ENCODE results near the gene RERG. TPM values are rescaled to one million over a fixed set of nuclear protein-coding genes. Genes with fewer than 3 reads are reported as not detected.

The RERG gene
- total RNA-seq, 1 donor from 2014 or later: 28.6 TPM

DNA sequence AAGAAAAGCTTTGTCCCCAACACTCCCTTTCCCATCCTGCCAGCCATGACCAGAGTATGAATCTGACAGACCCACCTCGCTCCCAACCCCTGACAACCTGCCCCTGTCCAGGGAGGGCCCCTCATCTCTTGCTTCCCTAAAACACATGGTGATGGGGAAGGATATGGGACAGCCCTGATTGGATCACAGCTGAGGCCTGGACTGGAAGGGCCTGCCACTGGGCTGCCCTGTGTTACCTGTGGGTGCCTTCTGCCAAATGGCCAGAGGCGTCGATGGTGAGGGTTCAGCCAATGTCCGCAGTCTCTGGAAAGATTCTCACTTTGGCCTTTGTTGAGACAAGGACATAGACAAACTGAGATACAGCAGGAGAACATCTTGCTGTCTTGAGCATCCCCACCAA lies 13.3 kb upstream of the RERG start:
- no peaks in the 10 kb centered on the region for H3K36me3 Mint-ChIP-seq
- H3K9me3 Mint-ChIP-seq: peaks cover 8% of the 10 kb centered on the region
- H3K27ac Mint-ChIP-seq: no peak overlapping the region
- peaks cover 64% of the 10 kb centered on the region for H3K27me3 Mint-ChIP-seq (ENCODE audit: low read depth)
- TF ChIP-seq CTCF (IDR thresholded peaks at IDR 0.05; ENCODE audit: unreplicated experiment): no peak
- no peak overlapping the region for H3K4me3 Mint-ChIP-seq
- peaks cover 5% of the 10 kb centered on the region for H3K4me1 Mint-ChIP-seq
- DNase-seq (ENCODE audit: low spot score in 2 of 2, unreplicated experiment in 2 of 2): no peak

GRCh38 chr12:15234011-15234410 lies 12.8 kb upstream of the RERG start:
- no peak for TF ChIP-seq CTCF (IDR thresholded peaks at IDR 0.05; ENCODE audit: unreplicated experiment)
- peaks cover 8% of the 10 kb centered on the region for H3K9me3 Mint-ChIP-seq
- H3K27ac Mint-ChIP-seq: no peak overlapping the region
- peaks cover 64% of the 10 kb centered on the region for H3K27me3 Mint-ChIP-seq (ENCODE audit: low read depth)
- H3K36me3 Mint-ChIP-seq: no peaks in the 10 kb centered on the region
- no peak overlapping the region for H3K4me3 Mint-ChIP-seq
- peaks cover 5% of the 10 kb centered on the region for H3K4me1 Mint-ChIP-seq
- DNase-seq (ENCODE audit: low spot score in 2 of 2, unreplicated experiment in 2 of 2): no peak

DNA sequence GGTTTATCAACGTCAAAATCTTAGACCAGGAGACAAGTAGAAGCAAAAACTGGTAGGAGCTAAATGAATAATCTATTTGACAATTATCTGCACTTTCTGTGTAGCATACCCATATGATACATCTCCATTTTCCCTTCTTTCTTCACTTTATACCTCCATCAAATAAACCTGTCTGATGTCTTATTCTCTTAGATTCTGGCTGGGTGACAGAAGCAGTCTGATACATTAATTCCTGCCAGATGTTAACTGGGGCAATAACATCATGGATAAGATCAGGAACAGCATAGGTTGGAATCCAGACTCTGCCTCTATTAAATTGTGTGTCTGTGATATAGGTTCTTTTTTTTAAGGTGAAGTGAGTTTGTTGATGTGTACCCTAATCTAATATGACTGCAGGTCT lies 11.7 kb upstream of the RERG start:
- DNase-seq (ENCODE audit: low spot score in 2 of 2, unreplicated experiment in 2 of 2): no peak
- H3K27ac Mint-ChIP-seq: no peak overlapping the region
- TF ChIP-seq CTCF (IDR thresholded peaks at IDR 0.05; ENCODE audit: unreplicated experiment): no peak
- peaks cover 5% of the 10 kb centered on the region for H3K4me1 Mint-ChIP-seq
- H3K9me3 Mint-ChIP-seq: peaks cover 8% of the 10 kb centered on the region
- H3K36me3 Mint-ChIP-seq: no peaks in the 10 kb centered on the region
- H3K27me3 Mint-ChIP-seq (ENCODE audit: low read depth): peaks cover 57% of the 10 kb centered on the region
- no peak overlapping the region for H3K4me3 Mint-ChIP-seq

DNA sequence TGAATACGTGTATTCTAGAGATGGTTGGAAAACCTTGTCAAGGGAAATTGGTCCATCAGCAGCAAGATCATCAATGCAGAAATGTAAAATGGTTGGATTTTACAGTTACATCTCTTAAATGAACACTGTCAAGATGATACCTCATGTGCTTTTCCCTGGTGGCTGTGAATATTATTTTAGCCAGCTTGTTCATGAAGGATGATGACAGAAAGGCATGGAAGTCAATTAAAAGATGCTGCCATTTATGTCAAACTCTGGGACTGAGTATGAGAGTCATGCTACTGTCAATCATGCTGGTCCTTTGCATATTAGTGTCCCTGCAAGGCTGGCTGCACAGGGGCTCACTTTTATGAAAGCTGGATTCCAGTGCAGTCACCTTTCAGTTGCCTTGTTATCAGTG lies 10.3 kb upstream of the RERG start:
- H3K27ac Mint-ChIP-seq: no peak overlapping the region
- peaks cover 5% of the 10 kb centered on the region for H3K4me1 Mint-ChIP-seq
- no peak overlapping the region for H3K4me3 Mint-ChIP-seq
- peaks cover 8% of the 10 kb centered on the region for H3K9me3 Mint-ChIP-seq
- TF ChIP-seq CTCF (IDR thresholded peaks at IDR 0.05; ENCODE audit: unreplicated experiment): no peak
- no peak for DNase-seq (ENCODE audit: low spot score in 2 of 2, unreplicated experiment in 2 of 2)
- no peaks in the 10 kb centered on the region for H3K36me3 Mint-ChIP-seq
- peaks cover 46% of the 10 kb centered on the region for H3K27me3 Mint-ChIP-seq (ENCODE audit: low read depth)

DNA sequence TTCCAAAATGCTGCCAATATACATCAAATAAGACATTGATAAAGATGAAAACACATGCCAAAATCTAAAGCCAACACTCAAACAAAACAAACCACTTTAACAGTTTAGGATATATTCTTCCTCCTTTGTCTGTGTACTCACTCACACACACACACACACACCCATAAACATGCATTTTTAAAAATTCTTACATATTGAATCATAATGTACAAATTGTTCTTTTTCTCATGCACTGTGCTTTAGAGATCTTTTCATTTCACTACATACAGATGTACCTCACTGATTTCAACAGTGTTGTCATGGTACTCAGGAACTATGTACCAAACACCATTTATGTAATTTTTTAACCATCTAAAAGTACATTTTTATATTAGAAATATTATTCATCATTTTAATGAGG lies 9.5 kb upstream of the RERG start:
- no peak for DNase-seq (ENCODE audit: low spot score in 2 of 2, unreplicated experiment in 2 of 2)
- Mint-ChIP-seq H3K4me3 (no peak overlapping the region), H3K36me3 (no peaks in the 10 kb centered on the region), H3K4me1 (peaks cover 5% of the 10 kb centered on the region), H3K9me3 (peaks cover 5% of the 10 kb centered on the region), H3K27me3 (ENCODE audit: low read depth) (peaks cover 39% of the 10 kb centered on the region), H3K27ac (no peak overlapping the region)
- TF ChIP-seq CTCF (IDR thresholded peaks at IDR 0.05; ENCODE audit: unreplicated experiment): no peak

GRCh38 chr12:15230137-15230536 lies 8.9 kb upstream of the RERG start:
- no peak for DNase-seq (ENCODE audit: low spot score in 2 of 2, unreplicated experiment in 2 of 2)
- no peaks in the 10 kb centered on the region for H3K36me3 Mint-ChIP-seq
- H3K9me3 Mint-ChIP-seq: peaks cover 3% of the 10 kb centered on the region
- H3K4me3 Mint-ChIP-seq: no peak overlapping the region
- peaks cover 5% of the 10 kb centered on the region for H3K4me1 Mint-ChIP-seq
- no peak for TF ChIP-seq CTCF (IDR thresholded peaks at IDR 0.05; ENCODE audit: unreplicated experiment)
- peaks cover 37% of the 10 kb centered on the region for H3K27me3 Mint-ChIP-seq (ENCODE audit: low read depth)
- no peak overlapping the region for H3K27ac Mint-ChIP-seq
